Sciatic nerve (tissue), 1 donor: ENCODE results near the gene CDNF. TPM values are rescaled to one million over a fixed set of nuclear protein-coding genes. Genes with fewer than 3 reads are reported as not detected.

Source experiments
- total RNA-seq: library from RNA; stranded (reverse); fragmentation: NEBNext Ultra II Directional; extraction: Animal tissue kit (Norgen Biotek cat#: 25700); gene quantifications from one replicate; pipeline ENCODE4 v1.2.1, GENCODE V29; 2021
- donor health status: DM: no; HTN: no; CAD: no.

CDNF gene
- total RNA-seq, 1 donor from 2014 or later = 3.5 TPM

Other genes with a start within 250 kb of the CDNF start
- 23.7 TPM for gene FAM107B, start 63.1 kb downstream of the CDNF start, total RNA-seq
- 10.2 TPM for gene HSPA14, start 269 bp upstream of the CDNF start, total RNA-seq
- gene MSANTD7, start 269 bp upstream of the CDNF start, total RNA-seq = 7.8 TPM
- 4.8 TPM for gene SUV39H2, start 40.8 kb upstream of the CDNF start, total RNA-seq
- 16.6 TPM for gene DCLRE1C, start 116.1 kb upstream of the CDNF start, total RNA-seq
- not detected for gene MEIG1, start 121.4 kb upstream of the CDNF start, total RNA-seq
- 2.1 TPM for gene OLAH, start 205.9 kb upstream of the CDNF start, total RNA-seq